Stimulated activated CD8-positive, alpha-beta memory T cell treated with anti-CD3 and anti-CD28 coated beads, Interleukin-15, amount 100 ng/mL, for 1 hour (primary cell): ENCODE results near the gene CACNG4.

Source experiments
- DNase-seq: peaks from one replicate; pipeline ENCODE4 v3.0.0-alpha.2; 2020; ENCODE audit warnings: low read depth

CACNG4 gene

GRCh38 chr17:66963909-66964771 lies at the start of gene CACNG4:
Gene CACNG4, plus strand, starts transcription at chr17:66964707. Its CDS starts 205 bp downstream, at chr17:66964912.
- no peak for DNase-seq

GRCh38 chr17:66915204-66915611 lies 49.3 kb upstream of the CACNG4 start:
- no peak for DNase-seq

DNA sequence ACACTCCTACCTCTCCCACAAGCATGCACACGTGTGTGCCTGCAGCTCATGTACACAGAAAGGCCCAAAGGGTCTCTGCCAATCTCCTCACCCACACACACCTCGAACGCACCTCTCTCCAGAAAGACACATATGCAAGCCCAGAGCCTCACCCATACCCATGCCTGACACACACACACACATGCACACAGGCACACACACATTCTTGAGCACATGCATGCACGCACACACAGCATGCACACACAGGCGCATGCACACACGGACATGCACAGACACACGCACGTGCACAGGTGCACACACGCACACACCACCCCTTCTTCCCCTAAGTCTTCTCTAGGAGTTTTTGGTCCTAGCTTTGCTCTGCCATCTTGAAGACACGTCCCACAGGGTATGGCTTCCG lies 48.7 kb upstream of the CACNG4 start:
- no peak for DNase-seq

- no peak for DNase-seq
These were observed 47.6 kb upstream of the CACNG4 start for GRCh38 chr17:66916946-66917345.

- no peak for DNase-seq
These were observed 45.6 kb upstream of the CACNG4 start for GRCh38 chr17:66918896-66919295.

DNA sequence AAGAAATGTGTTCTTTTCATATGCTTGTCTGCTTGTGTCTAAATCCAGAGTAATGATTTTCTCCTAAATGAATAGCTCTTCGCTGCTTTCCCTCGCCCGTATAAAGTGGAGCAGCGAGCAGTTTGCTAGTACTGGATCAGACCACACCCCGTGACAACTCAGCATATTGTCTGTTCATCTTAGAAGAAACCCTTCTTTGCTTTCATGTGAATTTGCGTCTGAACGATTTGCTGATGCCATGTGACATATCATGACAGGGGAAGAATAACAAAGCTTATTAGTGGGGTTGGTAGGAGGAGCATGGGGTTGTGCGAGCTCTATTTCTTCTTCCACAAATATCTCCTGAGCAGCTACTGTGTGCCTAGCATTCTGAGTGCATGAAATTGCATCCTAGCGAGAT lies 44.1 kb upstream of the CACNG4 start:
- DNase-seq = no peak

DNA sequence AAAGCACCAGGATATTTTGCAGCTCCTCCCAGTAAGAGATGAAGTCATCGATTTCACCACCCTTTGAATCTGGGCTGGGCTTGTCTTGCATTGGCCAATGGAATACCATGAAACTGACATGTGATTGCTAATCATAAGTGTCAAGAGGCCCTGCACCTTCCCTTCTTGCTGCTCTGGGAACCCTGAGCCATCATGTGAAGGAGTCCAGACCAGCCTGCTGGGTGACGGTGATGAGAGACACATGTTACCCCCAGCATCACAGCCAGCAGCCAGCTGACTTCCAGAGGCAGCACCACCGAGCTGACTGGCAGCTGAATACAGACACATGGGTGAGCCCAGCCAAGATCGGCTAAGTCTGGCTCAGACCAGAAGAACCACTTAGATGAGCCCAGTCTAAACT lies 43.6 kb upstream of the CACNG4 start:
- DNase-seq = no peak

- no peak for DNase-seq
These were observed 40.6 kb upstream of the CACNG4 start for GRCh38 chr17:66923886-66924285.

DNA sequence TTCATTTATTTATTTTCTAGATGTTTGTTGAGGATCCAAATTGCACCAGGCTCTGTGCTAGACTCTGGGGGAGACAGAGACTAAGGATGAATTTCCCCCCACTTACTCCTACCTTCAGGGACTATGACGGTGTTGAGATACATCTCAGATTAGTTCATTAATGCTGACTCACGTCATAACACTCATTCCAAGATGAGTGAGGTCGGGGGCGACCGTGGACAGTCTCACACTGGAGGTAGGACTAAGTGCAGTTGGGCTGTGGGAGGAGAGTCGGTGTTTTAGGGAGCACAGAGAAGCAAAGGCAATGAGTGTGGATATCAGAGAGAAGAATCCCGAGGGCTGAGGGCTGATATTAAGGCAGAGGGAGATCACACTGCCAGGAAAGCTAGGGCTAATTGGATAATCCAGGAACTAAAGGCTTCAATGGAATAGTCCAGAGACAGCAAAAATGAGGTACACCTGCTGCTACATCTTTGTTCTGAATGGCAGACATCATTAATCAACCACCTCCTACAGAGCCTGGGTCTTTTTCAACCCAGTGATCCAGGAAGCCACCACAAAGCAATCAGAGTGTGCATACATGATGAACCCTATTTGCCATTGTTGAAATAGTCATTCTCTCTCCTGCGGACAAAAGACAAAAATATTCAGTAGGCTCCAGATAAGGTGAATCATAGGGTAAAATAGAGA lies 38.6 kb upstream of the CACNG4 start:
- DNase-seq = no peak

DNA sequence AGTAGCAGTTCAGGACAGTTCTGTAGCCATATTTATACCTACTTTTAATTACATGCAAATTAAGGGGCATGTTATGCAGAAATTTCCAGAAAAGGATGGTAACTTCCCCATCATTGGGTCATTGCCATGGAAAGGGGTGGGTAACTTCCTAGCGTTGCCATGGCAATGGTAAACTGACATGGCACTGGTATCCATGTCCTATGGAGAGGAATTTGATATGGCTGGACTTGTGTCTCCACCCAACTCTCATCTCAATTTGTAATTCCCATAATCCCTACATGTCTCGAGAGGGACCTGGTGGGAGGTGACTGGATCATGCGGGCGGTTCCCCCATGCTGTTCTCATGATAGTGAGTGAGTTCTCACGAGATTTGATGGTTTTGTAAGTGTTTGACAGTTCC lies 35.6 kb upstream of the CACNG4 start:
- DNase-seq = no peak

DNA sequence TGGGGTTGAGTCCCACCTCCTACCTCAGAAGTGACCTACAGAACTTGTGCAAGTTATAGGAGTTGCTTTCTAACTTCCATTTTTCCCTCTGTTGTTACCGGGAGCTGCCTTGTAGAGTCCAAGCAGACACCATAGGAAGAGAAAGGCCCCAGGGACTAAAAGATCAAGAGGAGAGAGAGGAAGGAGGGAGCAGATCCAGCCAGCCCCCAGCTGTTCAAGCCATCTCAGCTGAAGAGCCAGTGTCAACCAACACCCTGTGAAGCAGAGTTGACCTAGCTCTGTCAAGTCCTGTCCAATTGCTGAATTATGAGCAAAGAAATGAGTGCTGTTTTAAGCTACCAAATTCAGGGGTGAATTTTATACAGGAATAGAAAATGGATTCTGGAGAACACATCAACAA lies 34.9 kb upstream of the CACNG4 start:
- DNase-seq = no peak

DNA sequence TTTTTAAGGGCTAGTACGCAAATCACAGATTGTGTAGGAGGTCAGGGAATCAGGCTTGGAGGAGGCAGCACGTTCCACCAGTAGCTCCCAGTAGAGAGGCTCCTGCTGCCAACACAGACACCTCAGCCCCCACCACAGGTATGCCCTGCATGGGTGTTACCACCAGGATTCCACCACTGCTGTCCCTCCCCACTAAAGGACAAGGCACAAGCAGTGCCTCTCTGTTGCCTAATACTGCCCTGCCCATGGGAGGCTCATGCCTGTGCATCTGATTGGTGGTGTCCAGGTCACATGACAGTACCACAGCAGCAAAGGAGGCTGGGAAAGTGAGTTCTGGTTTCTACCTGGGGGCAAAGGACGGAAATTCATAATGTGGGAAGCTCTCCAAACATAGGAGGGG lies 33.6 kb upstream of the CACNG4 start:
- DNase-seq = no peak

DNA sequence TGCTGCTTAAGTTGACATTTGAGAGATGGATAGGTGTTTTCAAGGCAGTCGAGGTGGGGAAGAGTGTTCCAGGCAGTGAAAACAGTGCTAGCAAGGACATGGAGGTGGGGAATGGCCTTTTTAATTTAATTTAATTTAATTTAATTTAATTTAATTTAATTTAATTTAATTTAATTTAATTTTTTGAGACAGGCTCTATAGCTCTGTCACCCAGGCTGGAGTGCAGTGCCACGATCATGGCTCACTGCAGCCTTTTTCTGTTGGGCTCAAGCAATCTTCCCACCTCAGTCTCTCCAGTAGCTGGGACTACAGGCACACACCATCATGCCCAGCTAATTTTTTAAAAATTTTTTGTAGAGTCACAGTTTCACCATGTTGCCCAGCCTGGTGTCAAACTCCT lies 32.2 kb upstream of the CACNG4 start:
- DNase-seq = no peak

DNA sequence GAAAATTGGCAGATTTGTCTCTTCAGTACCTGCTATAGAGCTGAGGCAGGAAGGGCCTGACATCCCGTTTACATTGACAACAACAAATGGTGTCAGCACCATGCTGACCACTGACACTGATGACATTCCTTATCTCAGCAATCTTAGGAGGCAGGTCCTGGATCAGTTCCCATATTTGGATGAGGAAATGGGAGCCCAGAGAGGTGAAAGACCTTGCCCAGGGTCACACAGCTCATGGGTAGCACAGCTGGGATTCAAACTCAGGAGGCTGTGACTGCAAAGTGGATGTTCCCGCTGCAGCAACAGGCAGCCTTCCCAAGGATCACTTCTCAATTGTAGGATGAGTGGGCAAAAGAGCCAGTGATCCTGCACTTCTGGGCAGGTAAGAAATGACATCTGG lies 30.5 kb upstream of the CACNG4 start:
- no peak for DNase-seq

DNA sequence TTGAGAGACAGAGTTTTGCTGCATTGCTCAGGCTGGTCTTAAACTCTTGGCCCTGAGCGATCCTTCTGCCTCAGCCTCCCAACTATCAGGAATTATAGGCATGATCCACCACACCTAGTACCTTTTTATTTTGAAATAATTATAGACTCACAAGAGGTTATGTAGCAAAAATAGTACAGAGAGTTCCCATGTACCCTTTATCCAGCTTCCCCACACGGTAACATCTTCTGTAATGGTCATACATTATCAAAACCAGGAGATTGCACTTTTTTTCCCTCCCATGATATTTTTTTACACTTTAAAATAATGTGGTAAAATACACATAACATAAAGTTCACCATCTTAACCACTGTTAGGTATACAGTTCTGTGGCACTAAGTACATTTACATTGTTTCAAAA lies 28.8 kb upstream of the CACNG4 start:
- no peak for DNase-seq

- DNase-seq = no peak
These were observed 25.9 kb upstream of the CACNG4 start for GRCh38 chr17:66938656-66939055.

- no peak for DNase-seq
These were observed 24.9 kb upstream of the CACNG4 start for GRCh38 chr17:66939461-66940114.

DNA sequence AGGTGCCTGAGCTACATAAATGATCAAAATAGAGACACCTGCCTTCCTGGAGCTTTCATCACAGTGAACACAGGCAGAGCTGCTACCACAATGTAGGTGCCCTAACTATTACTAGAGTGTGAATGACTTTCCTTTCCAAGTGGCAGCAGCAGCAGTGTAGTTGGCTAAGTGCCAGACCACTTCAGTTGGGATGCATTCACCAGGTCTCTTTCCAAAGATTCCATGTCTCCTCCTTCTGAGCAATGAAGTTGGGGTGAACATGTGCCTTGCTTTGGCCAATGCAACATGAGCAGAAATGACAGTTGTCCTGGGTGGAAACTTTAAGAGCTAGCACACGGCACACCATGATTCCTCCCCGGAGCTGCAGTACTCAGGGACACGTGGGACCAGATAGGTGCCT lies 23.3 kb upstream of the CACNG4 start:
- no peak for DNase-seq

GRCh38 chr17:66941773-66942450 lies 22.6 kb upstream of the CACNG4 start:
- no peak for DNase-seq

DNA sequence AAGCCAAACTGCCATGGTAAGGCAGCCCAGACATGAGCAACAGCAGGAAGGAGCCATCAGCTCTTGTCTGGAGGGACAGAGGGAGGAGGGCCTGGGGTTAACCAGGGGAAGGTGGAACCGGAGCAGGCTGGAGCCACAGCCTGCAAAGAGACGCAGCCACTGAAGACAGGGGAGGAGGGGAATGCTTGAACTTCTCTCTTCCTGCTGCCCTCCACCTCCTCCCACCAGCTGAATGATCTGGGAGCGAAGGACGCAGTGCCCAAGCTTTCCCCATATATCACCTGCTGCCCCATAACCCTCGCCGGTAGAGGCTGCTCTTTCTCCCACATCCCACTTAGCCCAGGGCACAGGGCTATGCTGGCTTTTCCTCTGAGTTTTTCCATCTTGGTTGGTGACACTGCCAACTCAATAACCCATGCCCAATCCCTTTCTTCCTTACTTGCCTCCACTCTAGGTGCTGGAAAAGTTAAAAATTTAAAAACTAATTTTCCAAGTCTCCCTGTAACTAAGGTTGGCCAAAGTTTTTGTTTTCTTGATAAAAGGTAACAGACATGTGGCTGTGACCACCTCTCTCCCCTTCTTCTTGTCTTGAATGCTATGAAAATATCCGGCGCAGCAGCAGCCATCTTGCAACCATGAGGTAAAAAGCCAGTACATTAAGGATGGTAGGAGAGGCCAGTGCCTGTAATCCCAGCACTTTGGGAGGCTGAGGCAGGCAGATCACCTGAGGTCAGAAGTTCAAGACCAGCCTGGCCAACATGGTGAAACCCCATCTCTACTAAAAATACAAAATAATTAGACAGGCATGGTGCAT lies 21.8 kb upstream of the CACNG4 start:
- no peak for DNase-seq

- DNase-seq = no peak
These were observed 21.0 kb upstream of the CACNG4 start for GRCh38 chr17:66943484-66943883.
